Progenitor cell of endocrine pancreas (in vitro differentiated cells): Measurements from ENCODE around the gene PARVA. TPM values are rescaled to one million over a fixed set of nuclear protein-coding genes. Genes with fewer than 3 reads are reported as not detected.

Source experiments
- DNase-seq: peaks from one replicate; pipeline ENCODE4 v3.0.0; 2021; ENCODE audit warnings: low spot score; ENCODE audit not compliant: unreplicated experiment
- H3K27ac Mint-ChIP-seq: 2 replicates; pipeline ENCODE4 v1.8.0; 2021; ENCODE audit warnings: mild to moderate bottlenecking, moderate library complexity, mixed read lengths
- H3K27me3 Mint-ChIP-seq: 2 replicates; pipeline ENCODE4 v1.8.0; 2021; ENCODE audit warnings: mixed read lengths
- H3K36me3 Mint-ChIP-seq: 2 replicates; pipeline ENCODE4 v1.8.0; 2022; ENCODE audit warnings: mixed read lengths; ENCODE audit not compliant: insufficient read depth
- H3K4me1 Mint-ChIP-seq: 2 replicates; pipeline ENCODE4 v1.8.0; 2021; ENCODE audit warnings: low read depth, mixed read lengths
- H3K4me3 Mint-ChIP-seq: 2 replicates; pipeline ENCODE4 v1.8.0; 2021; ENCODE audit warnings: low read depth, mild to moderate bottlenecking, moderate library complexity, mixed read lengths
- H3K9me3 Mint-ChIP-seq: 2 replicates; pipeline ENCODE4 v1.8.0; 2021; ENCODE audit warnings: low read depth, mixed read lengths
- CTCF ChIP-seq: fragments of 200-600 bp; sonication (generic); IDR thresholded peaks from one replicate; pipeline ENCODE4 v1.5.0; 2021; ENCODE audit warnings: antibody characterized with exemption, mild to moderate bottlenecking; ENCODE audit not compliant: unreplicated experiment
- total RNA-seq: library from RNA; stranded (reverse); gene quantifications from 2 replicates; pipeline ENCODE4 v1.2.1, GENCODE V29; 2021

The PARVA gene
- total RNA-seq, 1 donor from 2014 or later, result 49.3 TPM

- no peak overlapping the region for H3K27ac Mint-ChIP-seq
- H3K36me3 Mint-ChIP-seq, result no peaks in the 10 kb centered on the region
- H3K4me3 Mint-ChIP-seq, result no peak overlapping the region
- H3K27me3 Mint-ChIP-seq, result no peaks in the 10 kb centered on the region
- no peaks in the 10 kb centered on the region for H3K9me3 Mint-ChIP-seq
- no peak for DNase-seq
- no peak for TF ChIP-seq CTCF
- peaks cover 7% of the 10 kb centered on the region for H3K4me1 Mint-ChIP-seq
Observed at GRCh38 chr11:12416552-12416951, 39.2 kb downstream of the PARVA start.

GRCh38 chr11:12417691-12418611 lies 40.6 kb downstream of the PARVA start:
- H3K27ac Mint-ChIP-seq, result no peak overlapping the region
- TF ChIP-seq CTCF, result no peak

GRCh38 chr11:12420040-12420439 lies 42.7 kb downstream of the PARVA start:
- no peak overlapping the region for H3K4me3 Mint-ChIP-seq
- H3K36me3 Mint-ChIP-seq, result no peaks in the 10 kb centered on the region
- H3K9me3 Mint-ChIP-seq, result no peaks in the 10 kb centered on the region
- no peaks in the 10 kb centered on the region for H3K4me1 Mint-ChIP-seq
- no peak overlapping the region for H3K27ac Mint-ChIP-seq
- no peaks in the 10 kb centered on the region for H3K27me3 Mint-ChIP-seq
- TF ChIP-seq CTCF, result no peak
- no peak for DNase-seq

More at GRCh38 chr11:12417691-12418611, 40.6 kb downstream of the PARVA start:
- Mint-ChIP-seq H3K36me3 (no peaks in the 10 kb centered on the region), H3K9me3 (no peaks in the 10 kb centered on the region), H3K4me1 (peaks cover 5% of the 10 kb centered on the region), H3K4me3 (no peak overlapping the region), H3K27me3 (no peaks in the 10 kb centered on the region)
- DNase-seq, result no peak

GRCh38 chr11:12420706-12421105 lies 43.3 kb downstream of the PARVA start:
- Mint-ChIP-seq H3K9me3 (no peaks in the 10 kb centered on the region), H3K27me3 (no peaks in the 10 kb centered on the region), H3K36me3 (peaks cover 2% of the 10 kb centered on the region), H3K4me3 (no peak overlapping the region), H3K27ac (no peak overlapping the region), H3K4me1 (peaks cover 1% of the 10 kb centered on the region)
- TF ChIP-seq CTCF, result no peak
- no peak for DNase-seq

- H3K27ac Mint-ChIP-seq, result no peak overlapping the region
- DNase-seq, result no peak
- H3K27me3 Mint-ChIP-seq, result no peaks in the 10 kb centered on the region
- no peak for TF ChIP-seq CTCF
- peaks cover 2% of the 10 kb centered on the region for H3K36me3 Mint-ChIP-seq
- no peak overlapping the region for H3K4me3 Mint-ChIP-seq
- H3K9me3 Mint-ChIP-seq, result no peaks in the 10 kb centered on the region
- peaks cover 1% of the 10 kb centered on the region for H3K4me1 Mint-ChIP-seq
Observed at GRCh38 chr11:12421386-12421785, 44.0 kb downstream of the PARVA start.
